HepG2 (cell line): ENCODE measurements around the gene ELAPOR1. TPM values are rescaled to one million over a fixed set of nuclear protein-coding genes. Genes with fewer than 3 reads are reported as not detected.

Experiments used
- AKNA ChIP-seq: sonication (generic); formaldehyde crosslinking; IDR thresholded peaks from 2 replicates; pipeline ENCODE4 v1.4.0; 2020; ENCODE audit warnings: missing genetic modification reagents, borderline replicate concordance
- CBX2 ChIP-seq, 2 experiments: fragments of 200-600 bp in 1 of 2; sonication (generic); formaldehyde crosslinking in 1 of 2; IDR thresholded peaks; 2 replicates each; pipeline versions ENCODE4 v1.7.0 to v1.8.1; 2018 to 2022; ENCODE audit warnings: low read depth in 2 of 2, low read length in 1 of 2, mild to moderate bottlenecking in 1 of 2, missing genetic modification reagents in 1 of 2
- EP300 ChIP-seq, 3 experiments: sonication (generic) in 1 of 3; formaldehyde crosslinking in 1 of 3; IDR thresholded peaks; 2 replicates each; pipeline versions ENCODE4 v1.5.1 to v1.6.1; 2011 to 2020; ENCODE audit warnings: low read depth in 2 of 3, low read length in 2 of 3, borderline replicate concordance in 1 of 3, improper control_type of control experiment in 1 of 3, mild to moderate bottlenecking in 1 of 3, missing genetic modification reagents in 1 of 3, moderate library complexity in 1 of 3
- GZF1 ChIP-seq: sonication (generic); formaldehyde crosslinking; IDR thresholded peaks from 2 replicates; pipeline ENCODE4 v1.5.1; 2020; ENCODE audit warnings: mild to moderate bottlenecking, missing genetic modification reagents
- SNAPC4 ChIP-seq: sonication (generic); formaldehyde crosslinking; IDR thresholded peaks from 2 replicates; pipeline ENCODE4 v1.4.0; 2020; ENCODE audit warnings: mild to moderate bottlenecking, missing genetic modification reagents
- YEATS2 ChIP-seq: sonication (generic); formaldehyde crosslinking; IDR thresholded peaks from 2 replicates; pipeline ENCODE4 v1.4.0; 2020; ENCODE audit warnings: missing genetic modification reagents, borderline replicate concordance
- ZFAT ChIP-seq: sonication (generic); formaldehyde crosslinking; conservative IDR thresholded peaks from 2 replicates; pipeline ENCODE4 v1.8.1; 2023; ENCODE audit warnings: missing genetic modification reagents, inconsistent platforms
- ZNF414 ChIP-seq: sonication (generic); formaldehyde crosslinking; IDR thresholded peaks from 2 replicates; pipeline ENCODE4 v1.5.0; 2020; ENCODE audit warnings: missing genetic modification reagents
- ZNF564 ChIP-seq: sonication (generic); formaldehyde crosslinking; IDR thresholded peaks from 2 replicates; pipeline ENCODE4 v1.8.1; 2023; ENCODE audit warnings: mild to moderate bottlenecking, missing genetic modification reagents
- ZNF615 ChIP-seq: sonication (generic); formaldehyde crosslinking; IDR thresholded peaks from 2 replicates; pipeline ENCODE4 v1.5.0; 2020; ENCODE audit warnings: mild to moderate bottlenecking, missing genetic modification reagents, borderline replicate concordance
- ZNF792 ChIP-seq: IDR thresholded peaks from 2 replicates; pipeline ENCODE4 v1.6.1; 2016
- ZSCAN29 ChIP-seq: sonication (generic); formaldehyde crosslinking; conservative IDR thresholded peaks from 2 replicates; pipeline ENCODE4 v1.4.0; 2020; ENCODE audit warnings: mild to moderate bottlenecking, missing genetic modification reagents
- ZZZ3 ChIP-seq: sonication (generic); formaldehyde crosslinking; IDR thresholded peaks from 2 replicates; pipeline ENCODE4 v1.4.0; 2020; ENCODE audit warnings: missing genetic modification reagents, mild to moderate bottlenecking, borderline replicate concordance
- polyA plus RNA-seq, 8 experiments: library from polyadenylated mRNA; depleted of rRNA in 3 of 8; stranded (reverse) in 7 of 8; unstranded in 1 of 8; fragments of >200 nt; fragmentation: Illumina TruSeq in 4 of 8; extraction: Trizol in 4 of 8; gene quantifications; 2 replicates each; pipeline versions ENCODE4 v1.2.1 to v1.2.3, GENCODE V29; 2011 to 2016; ENCODE audit warnings: low read depth in 4 of 8, missing spikeins in 1 of 8, mixed read lengths in 1 of 8; ENCODE audit not compliant: insufficient read depth in 1 of 8
- total RNA-seq, 5 experiments: library from RNA; depleted of rRNA; stranded (reverse); fragments of >200 nt; fragmentation: Illumina TruSeq; extraction: Trizol; gene quantifications; 2 replicates each; pipeline ENCODE4 v1.2.3, GENCODE V29; 2016; ENCODE audit warnings: low read depth in 1 of 5
- TF ChIP-seq, protein P1 (sequence below): sonication (generic); formaldehyde crosslinking; IDR thresholded peaks from 2 replicates; pipeline ENCODE4 v1.5.1; 2020; ENCODE audit warnings: mild to moderate bottlenecking, moderate library complexity, missing genetic modification reagents

ELAPOR1 gene
- total and polyA plus RNA-seq, 2 of the 13 experiments (the other 11 are each of a cell fraction or from before 2014, with no cell fraction given): 0.13 to 0.20 TPM

DNA sequence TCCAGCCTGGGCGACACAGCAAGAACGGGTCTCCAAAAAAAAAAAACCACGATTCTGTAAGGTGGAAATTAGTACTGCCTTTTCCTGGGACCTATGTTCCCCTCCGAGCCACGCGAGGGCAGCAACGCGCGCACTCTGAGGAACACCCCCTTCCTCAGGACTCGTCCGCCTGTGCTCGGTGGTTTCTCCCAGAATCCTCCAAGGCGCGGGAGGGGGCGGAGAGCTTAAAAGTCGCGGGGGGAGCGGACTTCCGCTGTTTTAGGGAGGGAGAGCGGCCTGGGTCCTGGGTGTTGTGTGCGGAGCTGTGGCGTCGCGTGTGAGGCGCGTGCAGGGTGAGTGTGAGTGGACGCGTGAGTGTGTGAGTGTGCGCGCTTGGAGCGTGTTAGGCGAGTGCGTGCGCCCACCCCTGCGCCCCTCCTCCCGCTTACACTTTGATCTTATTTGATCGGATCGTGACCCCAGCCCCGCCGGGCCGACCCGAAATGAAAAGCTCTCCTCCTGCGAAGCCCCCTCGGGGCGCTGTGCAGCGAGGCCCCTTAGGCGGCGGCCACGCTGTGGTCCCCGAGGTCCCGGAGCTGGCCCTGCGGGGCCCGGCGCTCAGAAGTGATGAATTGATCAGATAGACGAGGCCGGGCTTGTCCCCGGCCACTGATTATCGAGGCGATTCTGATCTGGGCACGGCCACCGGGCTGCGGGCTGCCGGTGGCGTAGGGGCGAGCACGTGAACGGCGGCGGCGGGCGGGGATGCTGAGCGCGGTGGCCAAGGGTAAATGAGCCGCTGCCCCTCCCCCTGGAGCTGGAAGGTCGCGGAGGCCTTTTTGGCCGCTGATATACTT, 13.8 kb upstream of the ELAPOR1 start (continued):
- TF ChIP-seq SNAPC4 (CRISPR knock-in tag) (peak; percentile 94), ZZZ3 (peak; percentile 94), EP300 (IDR thresholded peaks at IDR 0.05; ENCODE audit: low read depth in 2 of 2, low read length in 2 of 2) (peak in 1 of 2 experiments; percentile 43; a peak in 2 of 4 replicates), EP300 (CRISPR knock-in tag; IDR thresholded peaks at IDR 0.05; ENCODE audit: borderline replicate concordance) (0 out of 2 replicates have a peak, but pooled peaks have one; percentile 59), CBX2 (IDR thresholded peaks at IDR 0.05; ENCODE audit: low read depth, low read length) (no peak), CBX2 (CRISPR knock-in tag; IDR thresholded peaks at IDR 0.05; ENCODE audit: low read depth) (0 out of 2 replicates have a peak, but pooled peaks have one; percentile 41), ZNF615 (CRISPR knock-in tag) (peak; percentile 89; the same call in 1 of the 2 replicates), ZFAT (CRISPR knock-in tag) (no peak), AKNA (CRISPR knock-in tag) (no peak), ZNF414 (CRISPR knock-in tag) (peak; percentile 75; the same call in 1 of the 2 replicates), ZNF792 (CRISPR knock-in tag) (peak; percentile 94), ZSCAN29 (CRISPR knock-in tag) (no peak; the same call in 1 of the 2 replicates), YEATS2 (CRISPR knock-in tag) (peak; percentile 96; the same call in 1 of the 2 replicates), GZF1 (no peak), ZNF564 (CRISPR knock-in tag) (peak; percentile 93)
- TF ChIP-seq, protein P1, sequence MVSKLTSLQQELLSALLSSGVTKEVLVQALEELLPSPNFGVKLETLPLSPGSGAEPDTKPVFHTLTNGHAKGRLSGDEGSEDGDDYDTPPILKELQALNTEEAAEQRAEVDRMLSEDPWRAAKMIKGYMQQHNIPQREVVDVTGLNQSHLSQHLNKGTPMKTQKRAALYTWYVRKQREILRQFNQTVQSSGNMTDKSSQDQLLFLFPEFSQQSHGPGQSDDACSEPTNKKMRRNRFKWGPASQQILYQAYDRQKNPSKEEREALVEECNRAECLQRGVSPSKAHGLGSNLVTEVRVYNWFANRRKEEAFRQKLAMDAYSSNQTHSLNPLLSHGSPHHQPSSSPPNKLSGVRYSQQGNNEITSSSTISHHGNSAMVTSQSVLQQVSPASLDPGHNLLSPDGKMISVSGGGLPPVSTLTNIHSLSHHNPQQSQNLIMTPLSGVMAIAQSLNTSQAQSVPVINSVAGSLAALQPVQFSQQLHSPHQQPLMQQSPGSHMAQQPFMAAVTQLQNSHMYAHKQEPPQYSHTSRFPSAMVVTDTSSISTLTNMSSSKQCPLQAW (CRISPR knock-in tag): peak; percentile 88
